Measurements from ENCODE around the gene RGMB. TPM values are rescaled to one million over a fixed set of nuclear protein-coding genes. Genes with fewer than 3 reads are reported as not detected.

The RGMB gene
- total and polyA plus RNA-seq, 3 donors from 2014 or later = 22.4 to 47.4 (median 41.2) TPM

DNA sequence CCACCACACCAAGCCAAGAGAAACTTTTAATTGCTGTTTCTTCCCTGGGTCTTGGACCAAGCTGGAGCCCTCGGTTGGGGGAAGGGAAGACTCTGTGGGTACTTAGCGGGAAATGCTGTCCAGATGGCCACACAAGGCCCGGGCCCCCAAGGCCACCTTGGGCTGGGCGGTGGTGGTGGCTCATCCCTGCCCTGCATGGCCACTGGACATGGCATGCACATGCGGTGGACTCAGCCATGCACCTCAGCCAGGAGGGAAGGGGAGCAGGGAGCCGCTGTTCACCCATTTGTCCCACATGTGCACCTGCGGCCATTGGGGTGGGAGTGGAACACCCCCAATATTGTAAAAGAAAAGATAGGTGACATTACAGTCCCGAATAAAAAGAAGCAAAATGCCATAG lies 72.4 kb downstream of the RGMB start:
- Histone ChIP-seq H3K4me3 (no peak overlapping the region), H3K4me1 (no peaks in the 10 kb centered on the region), H3K27ac (no peak overlapping the region), H3K36me3 (ENCODE audit: low read depth, missing control alignments) (no peaks in the 10 kb centered on the region), H3K9me3 (no peaks in the 10 kb centered on the region), H3K27me3 (no peaks in the 10 kb centered on the region)
- intact Hi-C loops (cut with DNase I; ENCODE audit: low total_unique reads) = no loop called here
- no peak for DNase-seq
- WGBS, 2 donors = 97 to 99% methylated on average over 6 to 8 of the region's 8 CpGs
- TF ChIP-seq, protein P1, sequence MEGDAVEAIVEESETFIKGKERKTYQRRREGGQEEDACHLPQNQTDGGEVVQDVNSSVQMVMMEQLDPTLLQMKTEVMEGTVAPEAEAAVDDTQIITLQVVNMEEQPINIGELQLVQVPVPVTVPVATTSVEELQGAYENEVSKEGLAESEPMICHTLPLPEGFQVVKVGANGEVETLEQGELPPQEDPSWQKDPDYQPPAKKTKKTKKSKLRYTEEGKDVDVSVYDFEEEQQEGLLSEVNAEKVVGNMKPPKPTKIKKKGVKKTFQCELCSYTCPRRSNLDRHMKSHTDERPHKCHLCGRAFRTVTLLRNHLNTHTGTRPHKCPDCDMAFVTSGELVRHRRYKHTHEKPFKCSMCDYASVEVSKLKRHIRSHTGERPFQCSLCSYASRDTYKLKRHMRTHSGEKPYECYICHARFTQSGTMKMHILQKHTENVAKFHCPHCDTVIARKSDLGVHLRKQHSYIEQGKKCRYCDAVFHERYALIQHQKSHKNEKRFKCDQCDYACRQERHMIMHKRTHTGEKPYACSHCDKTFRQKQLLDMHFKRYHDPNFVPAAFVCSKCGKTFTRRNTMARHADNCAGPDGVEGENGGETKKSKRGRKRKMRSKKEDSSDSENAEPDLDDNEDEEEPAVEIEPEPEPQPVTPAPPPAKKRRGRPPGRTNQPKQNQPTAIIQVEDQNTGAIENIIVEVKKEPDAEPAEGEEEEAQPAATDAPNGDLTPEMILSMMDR (IDR thresholded peaks at IDR 0.05) = no peak
- no peak for TF ChIP-seq POLR2A (IDR thresholded peaks at IDR 0.05)

Other genes with a start within 250 kb of the RGMB start
- gene CHD1, start 155.3 kb downstream of the RGMB start, total RNA-seq = 100 to 1,000 TPM; 104 to 117 TPM
- 23.7 TPM for gene CHD1, start 155.3 kb downstream of the RGMB start, polyA plus RNA-seq (ENCODE audit: insufficient read depth, low read depth, low replicate concordance)